ENCODE measurements around the gene STN1.

The STN1 gene

GRCh38 chr10:103941801-103942200, 23.8 kb upstream of the STN1 start:
- no peaks in the 10 kb centered on the region for H3K36me3 ChIP-seq (ENCODE audit: control insufficient read depth, insufficient read depth, low read length)
- H3K4me3 ChIP-seq (replicated peaks; ENCODE audit: low read depth, low read length): no peak overlapping the region
- no peak for TF ChIP-seq CTCF (IDR thresholded peaks at IDR 0.05; ENCODE audit: insufficient read depth, low read length, poor library complexity, severe bottlenecking)
- DNase-seq (ENCODE audit: extremely low read depth, insufficient read length): no peak
- H3K27me3 ChIP-seq (replicated peaks; ENCODE audit: control insufficient read depth, insufficient read depth, low read length): no peaks in the 10 kb centered on the region

- Histone ChIP-seq H3K27me3 (replicated peaks; ENCODE audit: control insufficient read depth, insufficient read depth, low read length) (no peaks in the 10 kb centered on the region), H3K4me3 (replicated peaks; ENCODE audit: low read depth, low read length) (no peak overlapping the region), H3K36me3 (ENCODE audit: control insufficient read depth, insufficient read depth, low read length) (no peaks in the 10 kb centered on the region)
- DNase-seq (ENCODE audit: extremely low read depth, insufficient read length): no peak
- no peak for TF ChIP-seq CTCF (IDR thresholded peaks at IDR 0.05; ENCODE audit: insufficient read depth, low read length, poor library complexity, severe bottlenecking)
Observed at GRCh38 chr10:103939522-103939921, 21.5 kb upstream of the STN1 start.

- Histone ChIP-seq H3K4me3 (replicated peaks; ENCODE audit: low read depth, low read length) (no peak overlapping the region), H3K36me3 (ENCODE audit: control insufficient read depth, insufficient read depth, low read length) (no peaks in the 10 kb centered on the region), H3K27me3 (replicated peaks; ENCODE audit: control insufficient read depth, insufficient read depth, low read length) (no peaks in the 10 kb centered on the region)
- no peak for DNase-seq (ENCODE audit: extremely low read depth, insufficient read length)
- TF ChIP-seq CTCF (IDR thresholded peaks at IDR 0.05; ENCODE audit: insufficient read depth, low read length, poor library complexity, severe bottlenecking): no peak
Observed at GRCh38 chr10:103936022-103936421, 18.0 kb upstream of the STN1 start.

- no peaks in the 10 kb centered on the region for H3K27me3 ChIP-seq (replicated peaks; ENCODE audit: control insufficient read depth, insufficient read depth, low read length)
- no peak for DNase-seq (ENCODE audit: extremely low read depth, insufficient read length)
- H3K36me3 ChIP-seq (ENCODE audit: control insufficient read depth, insufficient read depth, low read length): no peaks in the 10 kb centered on the region
- H3K4me3 ChIP-seq (replicated peaks; ENCODE audit: low read depth, low read length): no peak overlapping the region
- TF ChIP-seq CTCF (IDR thresholded peaks at IDR 0.05; ENCODE audit: insufficient read depth, low read length, poor library complexity, severe bottlenecking): no peak
Observed at GRCh38 chr10:103934308-103934707, 16.3 kb upstream of the STN1 start.

- H3K36me3 ChIP-seq (ENCODE audit: control insufficient read depth, insufficient read depth, low read length): no peaks in the 10 kb centered on the region
- H3K4me3 ChIP-seq (replicated peaks; ENCODE audit: low read depth, low read length): no peak overlapping the region
- no peaks in the 10 kb centered on the region for H3K27me3 ChIP-seq (replicated peaks; ENCODE audit: control insufficient read depth, insufficient read depth, low read length)
- no peak for TF ChIP-seq CTCF (IDR thresholded peaks at IDR 0.05; ENCODE audit: insufficient read depth, low read length, poor library complexity, severe bottlenecking)
- DNase-seq (ENCODE audit: extremely low read depth, insufficient read length): no peak
Observed at GRCh38 chr10:103933557-103934121, 15.7 kb upstream of the STN1 start.

- no peaks in the 10 kb centered on the region for H3K36me3 ChIP-seq (ENCODE audit: control insufficient read depth, insufficient read depth, low read length)
- no peak for DNase-seq (ENCODE audit: extremely low read depth, insufficient read length)
- H3K4me3 ChIP-seq (replicated peaks; ENCODE audit: low read depth, low read length): no peak overlapping the region
- no peaks in the 10 kb centered on the region for H3K27me3 ChIP-seq (replicated peaks; ENCODE audit: control insufficient read depth, insufficient read depth, low read length)
- TF ChIP-seq CTCF (IDR thresholded peaks at IDR 0.05; ENCODE audit: insufficient read depth, low read length, poor library complexity, severe bottlenecking): no peak
Observed at GRCh38 chr10:103932971-103933370, 15.0 kb upstream of the STN1 start.
